Stimulated activated naive CD8-positive, alpha-beta T cell treated with anti-CD3 and anti-CD28 coated beads, Interleukin-15, Interleukin-2, amounts not matched to agents 100 ng/mL and 50 ng/mL, for 24 hours (primary cell): ENCODE results near the gene GPT2.

Experiments
- H3K27ac Mint-ChIP-seq: one replicate; pipeline ENCODE4 v1.8.0; 2021; ENCODE audit warnings: mild to moderate bottlenecking, mixed read lengths
- H3K27me3 Mint-ChIP-seq: one replicate; pipeline ENCODE4 v1.8.0; 2021; ENCODE audit warnings: mixed read lengths
- H3K36me3 Mint-ChIP-seq: one replicate; pipeline ENCODE4 v1.8.0; 2021; ENCODE audit warnings: low read depth, mixed read lengths
- H3K4me1 Mint-ChIP-seq: one replicate; pipeline ENCODE4 v1.8.0; 2021; ENCODE audit warnings: low read depth, mixed read lengths
- H3K4me3 Mint-ChIP-seq: one replicate; pipeline ENCODE4 v1.8.0; 2021; ENCODE audit warnings: mild to moderate bottlenecking, mixed read lengths
- H3K9me3 Mint-ChIP-seq: one replicate; pipeline ENCODE4 v1.8.0; 2021; ENCODE audit warnings: mixed read lengths

The GPT2 gene

GRCh38 chr16:46900455-46901235 lies 16.5 kb downstream of the GPT2 start:
- Mint-ChIP-seq H3K9me3 (no peaks in the 10 kb centered on the region), H3K27me3 (no peaks in the 10 kb centered on the region), H3K4me1 (no peaks in the 10 kb centered on the region), H3K27ac (no peak overlapping the region), H3K36me3 (no peaks in the 10 kb centered on the region), H3K4me3 (no peak overlapping the region)

GRCh38 chr16:46901709-46902108 lies 17.5 kb downstream of the GPT2 start:
- H3K27me3 Mint-ChIP-seq = no peaks in the 10 kb centered on the region
- no peaks in the 10 kb centered on the region for H3K9me3 Mint-ChIP-seq
- H3K4me3 Mint-ChIP-seq = no peak overlapping the region
- H3K27ac Mint-ChIP-seq = no peak overlapping the region
- H3K36me3 Mint-ChIP-seq = no peaks in the 10 kb centered on the region
- no peaks in the 10 kb centered on the region for H3K4me1 Mint-ChIP-seq

GRCh38 chr16:46903255-46903905 lies 19.2 kb downstream of the GPT2 start:
- H3K27me3 Mint-ChIP-seq = no peaks in the 10 kb centered on the region
- H3K9me3 Mint-ChIP-seq = no peaks in the 10 kb centered on the region
- H3K4me3 Mint-ChIP-seq = no peak overlapping the region
- H3K36me3 Mint-ChIP-seq = no peaks in the 10 kb centered on the region
- no peak overlapping the region for H3K27ac Mint-ChIP-seq
- no peaks in the 10 kb centered on the region for H3K4me1 Mint-ChIP-seq

- no peaks in the 10 kb centered on the region for H3K4me1 Mint-ChIP-seq
- H3K27ac Mint-ChIP-seq = no peak overlapping the region
- H3K9me3 Mint-ChIP-seq = no peaks in the 10 kb centered on the region
- H3K27me3 Mint-ChIP-seq = no peaks in the 10 kb centered on the region
- H3K36me3 Mint-ChIP-seq = no peaks in the 10 kb centered on the region
- H3K4me3 Mint-ChIP-seq = no peak overlapping the region
Observed at GRCh38 chr16:46904471-46904870, 20.3 kb downstream of the GPT2 start.

GRCh38 chr16:46906360-46907060 lies 22.3 kb downstream of the GPT2 start:
- peaks cover 7% of the 10 kb centered on the region for H3K4me1 Mint-ChIP-seq
- H3K27ac Mint-ChIP-seq = no peak overlapping the region
- H3K27me3 Mint-ChIP-seq = no peaks in the 10 kb centered on the region
- no peaks in the 10 kb centered on the region for H3K9me3 Mint-ChIP-seq
- peaks cover 4% of the 10 kb centered on the region for H3K36me3 Mint-ChIP-seq
- H3K4me3 Mint-ChIP-seq = no peak overlapping the region

GRCh38 chr16:46907061-46907774 lies 23.1 kb downstream of the GPT2 start:
- peaks cover 4% of the 10 kb centered on the region for H3K36me3 Mint-ChIP-seq
- H3K4me1 Mint-ChIP-seq = peaks cover 7% of the 10 kb centered on the region
- H3K4me3 Mint-ChIP-seq = no peak overlapping the region
- H3K27ac Mint-ChIP-seq = peak overlapping the region; percentile 32
- no peaks in the 10 kb centered on the region for H3K9me3 Mint-ChIP-seq
- no peaks in the 10 kb centered on the region for H3K27me3 Mint-ChIP-seq

- Mint-ChIP-seq H3K9me3 (no peaks in the 10 kb centered on the region), H3K27ac (no peak overlapping the region), H3K27me3 (no peaks in the 10 kb centered on the region), H3K4me3 (no peak overlapping the region), H3K36me3 (peaks cover 4% of the 10 kb centered on the region), H3K4me1 (peaks cover 7% of the 10 kb centered on the region)
Observed at GRCh38 chr16:46908540-46909372, 24.6 kb downstream of the GPT2 start.

GRCh38 chr16:46911038-46911437 lies 26.9 kb downstream of the GPT2 start:
- H3K4me3 Mint-ChIP-seq = no peak overlapping the region
- H3K36me3 Mint-ChIP-seq = peaks cover 13% of the 10 kb centered on the region
- peak overlapping the region; percentile 19 for H3K27ac Mint-ChIP-seq
- H3K9me3 Mint-ChIP-seq = no peaks in the 10 kb centered on the region
- peaks cover 7% of the 10 kb centered on the region for H3K4me1 Mint-ChIP-seq
- no peaks in the 10 kb centered on the region for H3K27me3 Mint-ChIP-seq

- Mint-ChIP-seq H3K27ac (no peak overlapping the region), H3K9me3 (no peaks in the 10 kb centered on the region)
Observed at GRCh38 chr16:46911650-46912049, 27.5 kb downstream of the GPT2 start.

GRCh38 chr16:46914556-46915201 lies 30.5 kb downstream of the GPT2 start:
- Mint-ChIP-seq H3K36me3 (peaks cover 13% of the 10 kb centered on the region), H3K9me3 (no peaks in the 10 kb centered on the region), H3K27me3 (no peaks in the 10 kb centered on the region), H3K4me1 (peaks cover 19% of the 10 kb centered on the region), H3K4me3 (no peak overlapping the region), H3K27ac (no peak overlapping the region)

More at GRCh38 chr16:46911650-46912049, 27.5 kb downstream of the GPT2 start:
- Mint-ChIP-seq H3K4me3 (no peak overlapping the region), H3K27me3 (no peaks in the 10 kb centered on the region), H3K4me1 (peaks cover 11% of the 10 kb centered on the region), H3K36me3 (peaks cover 13% of the 10 kb centered on the region)

- Mint-ChIP-seq H3K4me3 (no peak overlapping the region), H3K36me3 (peaks cover 13% of the 10 kb centered on the region), H3K9me3 (no peaks in the 10 kb centered on the region), H3K4me1 (peaks cover 19% of the 10 kb centered on the region), H3K27ac (no peak overlapping the region), H3K27me3 (no peaks in the 10 kb centered on the region)
Observed at GRCh38 chr16:46915483-46916025, 31.4 kb downstream of the GPT2 start.

GRCh38 chr16:46916980-46917379 lies 32.8 kb downstream of the GPT2 start:
- Mint-ChIP-seq H3K27me3 (no peaks in the 10 kb centered on the region), H3K4me1 (peaks cover 12% of the 10 kb centered on the region), H3K36me3 (peaks cover 10% of the 10 kb centered on the region), H3K4me3 (no peak overlapping the region), H3K9me3 (no peaks in the 10 kb centered on the region), H3K27ac (no peak overlapping the region)

- Mint-ChIP-seq H3K4me3 (no peak overlapping the region), H3K27ac (no peak overlapping the region), H3K9me3 (no peaks in the 10 kb centered on the region), H3K4me1 (peaks cover 12% of the 10 kb centered on the region), H3K36me3 (peaks cover 17% of the 10 kb centered on the region), H3K27me3 (no peaks in the 10 kb centered on the region)
Observed at GRCh38 chr16:46918400-46918799, 34.2 kb downstream of the GPT2 start.
